SKM-1 treated with dmso at 0.1 percent for 144 hours (cell line): ENCODE results near the gene NOS1AP.

Experiments
- DNase-seq: peaks from one replicate; lab custom pipeline; 2025; ENCODE audit not compliant: unreplicated experiment; lab: John Stamatoyannopoulos, UW

NOS1AP gene

DNA sequence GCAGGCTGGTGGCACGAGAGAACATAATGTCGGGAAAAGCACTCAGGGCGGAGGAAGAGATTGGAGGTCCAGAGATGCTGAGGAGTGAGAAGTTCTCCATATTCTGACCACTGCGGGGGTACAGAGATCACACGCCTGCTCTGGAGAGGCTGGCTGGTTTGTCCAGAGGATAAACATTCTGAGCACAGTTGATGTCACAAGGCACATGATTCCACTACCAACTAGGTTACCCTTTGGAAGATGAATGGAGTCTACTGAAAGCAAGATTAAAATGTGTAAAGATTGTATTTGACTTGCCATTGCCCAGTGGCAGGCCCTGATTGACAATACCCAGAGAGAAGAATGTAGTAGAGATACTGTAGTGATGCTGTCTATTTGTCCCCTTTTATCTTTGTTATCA is 307.2 kb downstream of the NOS1AP start, which contains the start of gene SPATA46:
TSS of gene SPATA46 (minus strand) at position 164 of the 400 bp plus-strand sequence. CDS start at position 100, 64 bp downstream.
- no peak for DNase-seq

- DNase-seq: no peak
These were observed 310.8 kb downstream of the NOS1AP start for GRCh38 chr1:162380061-162380846.

DNA sequence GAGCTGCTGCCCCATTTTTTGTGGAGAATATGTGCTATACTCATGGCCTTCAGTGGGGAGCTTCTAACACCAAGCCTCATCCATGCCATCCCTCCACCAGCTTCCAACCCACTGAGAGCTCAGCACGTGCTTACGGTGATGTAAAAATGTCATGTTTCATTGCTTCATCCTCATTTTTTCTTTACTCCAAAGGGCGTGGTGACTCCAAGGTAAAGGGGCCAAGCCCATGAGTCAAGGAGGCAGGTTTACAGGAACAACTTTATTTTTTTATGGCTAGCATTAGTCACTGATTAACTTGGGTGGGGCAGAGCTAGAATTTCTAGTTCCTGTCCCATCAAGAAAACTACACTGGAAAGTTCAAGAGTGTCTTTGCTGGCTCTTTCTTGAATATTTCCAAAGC is 311.9 kb downstream of the NOS1AP start, which contains the start of gene C1orf226:
TSS of gene C1orf226 (plus strand) at position 346 of the 400 bp plus-strand sequence. CDS start 174 bp downstream, outside the sequence.
- DNase-seq: no peak

GRCh38 chr1:162381941-162382750 is 312.7 kb downstream of the NOS1AP start:
- DNase-seq: no peak

DNA sequence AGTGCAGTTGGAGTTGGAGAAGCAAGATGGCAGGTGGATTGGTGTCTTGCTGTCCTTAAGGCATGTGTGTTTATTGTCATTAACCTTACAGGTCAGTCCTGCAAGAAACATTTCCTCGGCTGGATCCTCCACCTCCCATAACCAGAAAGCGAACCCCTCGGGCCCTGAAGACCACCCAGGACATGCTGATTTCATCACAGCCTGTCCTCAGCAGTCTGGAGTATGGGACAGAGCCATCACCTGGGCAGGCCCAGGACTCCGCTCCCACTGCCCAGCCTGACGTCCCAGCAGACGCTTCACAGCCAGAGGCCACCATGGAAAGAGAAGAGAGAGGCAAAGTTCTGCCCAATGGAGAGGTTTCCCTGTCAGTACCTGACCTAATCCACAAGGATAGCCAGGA is 313.6 kb downstream of the NOS1AP start:
- no peak for DNase-seq

- DNase-seq: no peak
These were observed 314.0 kb downstream of the NOS1AP start for GRCh38 chr1:162383516-162383915.

- no peak for DNase-seq
These were observed 314.6 kb downstream of the NOS1AP start for GRCh38 chr1:162384116-162384515.

DNA sequence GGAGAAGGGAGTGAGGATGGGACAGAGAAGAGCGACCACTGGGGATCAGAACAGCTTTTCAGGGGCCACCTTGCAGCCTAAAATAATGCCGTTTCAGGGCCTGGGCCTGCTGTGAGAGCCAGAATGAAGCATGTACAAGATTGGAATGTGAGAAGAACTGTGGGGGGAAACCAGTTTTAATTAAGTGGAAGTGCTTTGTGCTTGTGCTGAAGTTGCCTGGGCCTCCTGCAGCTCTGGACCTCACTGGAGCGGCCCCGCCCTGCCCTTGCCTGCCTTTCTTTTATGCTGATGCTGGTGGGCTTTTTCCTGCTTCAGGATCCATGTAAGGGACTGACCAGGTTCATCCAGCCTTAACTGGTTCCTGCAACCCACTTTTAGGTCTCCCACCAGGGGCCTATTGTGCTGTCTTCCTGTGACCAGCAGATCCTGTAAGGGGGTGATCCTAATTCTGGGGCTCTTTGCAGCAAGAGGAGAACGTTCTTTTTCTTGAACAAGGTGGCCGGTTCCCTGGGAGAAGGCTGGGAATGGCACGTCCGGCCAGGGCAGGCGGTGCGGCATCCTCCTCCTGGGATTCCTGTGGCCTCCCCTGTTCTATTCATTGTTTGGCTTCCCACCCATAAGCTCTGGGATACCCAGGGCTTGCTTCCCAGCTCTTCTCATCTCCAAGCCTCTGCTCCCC is 315.2 kb downstream of the NOS1AP start:
- DNase-seq: no peak

DNA sequence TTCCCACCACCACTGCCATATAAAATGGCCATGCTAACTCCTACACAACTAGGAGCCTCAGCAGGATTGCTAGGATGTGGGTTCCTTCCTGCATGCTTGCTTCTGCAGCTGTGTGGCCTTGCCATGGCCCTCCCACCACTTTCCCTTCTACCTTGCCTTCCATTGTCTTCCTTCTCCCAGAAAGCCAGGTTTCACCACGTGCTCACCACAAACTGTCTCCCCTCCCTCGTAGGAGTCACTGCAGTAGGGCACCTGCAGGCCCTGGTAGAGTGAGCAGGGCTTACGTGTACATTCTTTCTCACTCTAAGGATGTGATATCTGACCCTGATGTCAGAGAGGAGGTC is 315.8 kb downstream of the NOS1AP start:
- no peak for DNase-seq

- no peak for DNase-seq
These were observed 316.2 kb downstream of the NOS1AP start for GRCh38 chr1:162385702-162386101.

DNA sequence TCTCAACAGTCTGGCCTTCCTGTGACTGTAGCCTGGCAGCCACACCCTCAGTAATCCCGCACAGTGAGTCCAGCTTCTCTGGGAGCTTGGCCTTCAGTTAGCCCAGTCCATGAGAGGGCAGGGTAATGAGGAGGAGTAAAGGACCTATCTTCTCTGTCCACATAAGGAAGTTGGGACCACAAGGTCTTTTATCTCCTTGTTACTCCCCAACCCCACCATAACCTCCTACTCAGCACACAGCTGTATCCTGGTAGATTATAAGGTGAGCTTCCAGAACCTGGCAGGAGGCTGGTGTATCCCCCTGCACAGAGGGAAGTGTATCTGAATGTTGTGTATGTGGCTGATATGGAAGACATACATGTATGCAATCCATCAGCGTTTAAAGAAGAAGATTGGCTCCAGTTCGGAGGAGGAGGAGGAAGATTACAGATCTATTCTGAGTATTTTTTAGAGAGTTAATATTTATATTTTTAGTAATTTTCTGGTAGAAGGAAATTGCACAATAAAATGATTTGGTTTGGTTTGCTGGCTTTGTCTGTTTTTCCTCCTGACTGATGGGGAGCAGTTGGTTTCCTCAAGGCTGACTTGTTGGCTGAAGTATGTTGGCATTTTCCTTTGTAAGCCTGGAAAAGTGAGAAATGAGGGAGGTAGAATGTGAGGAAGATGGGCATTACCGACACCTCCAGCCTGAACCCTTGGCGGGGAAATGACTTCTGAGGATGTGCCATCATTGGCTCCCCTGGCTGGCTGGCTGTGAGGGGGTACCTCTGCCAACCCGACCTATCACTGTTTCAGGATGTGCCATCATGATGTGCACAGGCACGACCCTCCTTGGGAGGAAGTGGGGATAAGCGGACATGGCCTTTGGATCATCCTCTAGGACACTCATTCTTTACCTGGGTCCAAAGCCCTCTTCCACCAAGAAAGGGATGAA is 317.1 kb downstream of the NOS1AP start:
- DNase-seq: no peak

- DNase-seq: no peak
These were observed 318.0 kb downstream of the NOS1AP start for GRCh38 chr1:162387226-162388082.

- DNase-seq: no peak
These were observed 318.6 kb downstream of the NOS1AP start for GRCh38 chr1:162388083-162388594.

- no peak for DNase-seq
These were observed 319.1 kb downstream of the NOS1AP start for GRCh38 chr1:162388615-162389014.

GRCh38 chr1:162389021-162389818 is 319.7 kb downstream of the NOS1AP start:
- DNase-seq: no peak

DNA sequence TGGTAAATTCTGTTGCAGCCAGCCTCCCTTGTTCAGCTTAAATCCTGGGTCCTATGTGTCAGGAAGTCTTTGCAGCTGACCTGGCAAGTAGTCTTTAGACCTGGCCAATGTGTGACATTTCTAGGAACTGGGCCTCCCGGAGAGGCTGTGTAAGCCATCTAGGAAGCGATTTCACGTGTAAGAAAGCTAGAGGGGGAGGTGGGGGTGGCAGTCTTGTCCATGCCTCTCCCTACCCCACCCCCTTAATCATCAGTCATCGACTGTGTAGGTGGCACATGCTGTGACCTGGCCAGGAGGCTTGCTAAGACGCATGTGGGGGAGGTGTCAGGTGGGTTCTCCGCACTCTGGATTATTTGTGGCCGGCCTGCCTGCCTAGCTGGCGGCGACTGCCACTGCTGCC is 320.5 kb downstream of the NOS1AP start:
- DNase-seq: no peak

GRCh38 chr1:162390396-162391185 is 321.1 kb downstream of the NOS1AP start:
- DNase-seq: no peak
